Renal cortex interstitium (tissue), 11 donors: ENCODE measurements around the gene HCFC2. TPM values are rescaled to one million over a fixed set of nuclear protein-coding genes. Genes with fewer than 3 reads are reported as not detected.

ENCODE experiments used
- DNase-seq, 11 donors: peaks; one replicate each; pipeline ENCODE4 v3.0.0-alpha.2; 2013; ENCODE audit warnings: low read depth in 9 of 11, low spot score in 4 of 11; ENCODE audit errors: extremely low read depth in 1 of 11
- polyA plus RNA-seq, 3 donors: library from polyadenylated mRNA; unstranded; fragments of 120-200 nt; gene quantifications; one replicate each; pipeline ENCODE4 v1.2.1, GENCODE V29; 2013; ENCODE audit not compliant: insufficient read length in 3 of 3

HCFC2 gene
- polyA plus RNA-seq, 3 donors, result 14.8 to 19.0 (median 16.2) TPM

GRCh38 chr12:104137902-104138796 is 73.8 kb downstream of the HCFC2 start, which contains the start of gene NFYB:
TSS of gene NFYB (minus strand) at chr12:104138210. CDS start at chr12:104135453, 2,757 bp downstream.
- peak; percentile 77 to 96 (median 93) for DNase-seq

GRCh38 chr12:104138797-104139152 is 74.4 kb downstream of the HCFC2 start:
- peak in 2 of 11 donors; percentile 22 to 27 for DNase-seq

- no peak for DNase-seq
These were observed 78.2 kb downstream of the HCFC2 start for GRCh38 chr12:104142543-104142942.

GRCh38 chr12:104143002-104143401 is 78.7 kb downstream of the HCFC2 start:
- no peak for DNase-seq

- no peak for DNase-seq
These were observed 79.6 kb downstream of the HCFC2 start for GRCh38 chr12:104143918-104144317.

GRCh38 chr12:104147346-104147745 is 83.0 kb downstream of the HCFC2 start:
- no peak for DNase-seq

- no peak for DNase-seq
These were observed 86.1 kb downstream of the HCFC2 start for GRCh38 chr12:104150416-104150815.

GRCh38 chr12:104152685-104153241 is 88.4 kb downstream of the HCFC2 start:
- no peak for DNase-seq

GRCh38 chr12:104154286-104154685 is 90.0 kb downstream of the HCFC2 start:
- no peak for DNase-seq

GRCh38 chr12:104154806-104155205 is 90.5 kb downstream of the HCFC2 start:
- DNase-seq, result no peak

Other genes with a start within 250 kb of the HCFC2 start
- 1 to 10 TPM; 4.5 to 6.8 (median 6.7) TPM for gene NT5DC3, start 223.3 kb upstream of the HCFC2 start, polyA plus RNA-seq
- gene HSP90B1, start 134.1 kb upstream of the HCFC2 start, polyA plus RNA-seq, result 1,000 to 10,000 TPM in 2 of 3 donors, 100 to 1,000 TPM in 1; 1,000 to 1,099 (median 1,026) TPM
- gene TDG, start 98.7 kb upstream of the HCFC2 start, polyA plus RNA-seq, result 10 to 100 TPM; 51.1 to 64.6 (median 53.0) TPM
- gene GLT8D2, start 14.3 kb upstream of the HCFC2 start, polyA plus RNA-seq, result 10 to 100 TPM in 2 of 3 donors, 1 to 10 TPM in 1; 7.0 to 12.1 (median 11.6) TPM
- gene NFYB, start 73.7 kb downstream of the HCFC2 start, polyA plus RNA-seq, result 100 to 1,000 TPM in 1 of 3 donors, 10 to 100 TPM in 2; 82.2 to 118 (median 97.6) TPM
- 10 to 100 TPM; 50.2 to 69.5 (median 63.3) TPM for gene TXNRD1, start 151.2 kb downstream of the HCFC2 start, polyA plus RNA-seq
- 1 to 10 TPM; 3.9 to 4.9 (median 4.1) TPM for gene EID3, start 239.2 kb downstream of the HCFC2 start, polyA plus RNA-seq